GM19025 (cell line): ENCODE measurements around the gene PSG7.
"Not testable (repeated sequence)": the region's sequence is repeated elsewhere in the genome, so short reads cannot be mapped to it uniquely, and the experiment has no call there.

Source experiments
- ATAC-seq: cut with Tn5 transposase; IDR thresholded peaks from one replicate; pipeline ENCODE4 v1.9.1; 2021; ENCODE audit warnings: mild to moderate bottlenecking, low read depth, moderate library complexity; ENCODE audit not compliant: unreplicated experiment

Gene PSG7

DNA sequence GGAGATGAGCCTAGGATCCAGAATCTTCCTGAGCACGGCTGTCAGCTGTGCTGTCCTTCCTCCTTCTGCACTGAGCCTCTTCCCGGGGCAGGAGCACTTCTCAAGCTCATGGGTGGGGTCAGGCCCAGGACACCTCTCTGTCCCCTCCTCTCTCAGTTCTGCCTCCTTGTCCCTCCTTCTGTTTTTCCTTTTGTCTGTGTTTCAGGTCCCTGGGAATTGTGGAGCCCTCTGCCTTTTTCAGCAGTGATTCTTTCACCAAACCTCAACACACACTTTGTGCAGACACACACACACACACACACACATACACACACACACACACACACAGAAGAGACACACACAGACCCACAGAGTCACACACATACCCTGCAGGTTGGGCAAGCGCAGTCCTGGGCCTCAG, at the start of gene PSG7:
PSG7 (minus strand) TSS at position 101 of the 400 bp plus-strand sequence. CDS start 131 bp downstream, outside the sequence.
- not testable (repeated sequence) for ATAC-seq

DNA sequence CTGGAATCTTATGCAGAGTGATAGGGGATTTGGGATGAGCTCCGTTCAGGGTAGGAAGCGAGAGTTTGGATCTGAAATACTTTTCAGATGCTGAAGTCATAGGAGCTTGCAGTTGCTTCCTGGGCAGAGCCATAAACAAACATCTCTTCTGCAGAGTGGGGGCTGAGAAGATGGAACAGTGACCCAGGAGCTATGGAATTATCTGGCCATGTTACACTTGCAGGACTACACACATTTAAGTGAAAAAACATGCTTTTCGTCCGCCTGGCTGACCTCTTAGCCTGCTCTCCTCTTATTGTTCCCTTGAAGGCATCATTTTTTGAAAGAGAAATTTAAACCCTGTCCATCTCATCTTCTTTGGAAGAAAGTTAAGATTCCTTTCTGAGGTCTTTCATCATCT, 48.6 kb upstream of the PSG7 start:
- no peak for ATAC-seq

DNA sequence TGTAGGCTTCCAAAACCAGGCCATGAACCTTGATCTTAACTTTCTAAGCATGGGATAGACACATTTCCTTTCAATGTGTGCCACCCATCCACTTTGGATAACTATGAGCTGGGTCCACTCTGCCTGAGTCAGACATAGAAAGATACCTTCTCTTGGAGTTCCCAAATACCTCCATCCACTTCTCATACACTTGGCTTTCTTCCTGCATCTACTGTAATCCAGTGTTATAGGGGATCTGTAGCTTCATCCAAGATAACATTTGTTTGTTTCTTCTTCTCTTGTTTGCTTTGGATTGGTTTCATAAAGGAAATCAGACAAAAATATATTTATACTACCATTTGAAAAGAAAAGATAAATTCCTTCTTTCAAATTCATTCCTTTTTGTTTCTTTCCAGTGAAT, 45.1 kb upstream of the PSG7 start:
- ATAC-seq, result not testable (repeated sequence)

GRCh38 chr19:42971451-42971850, 34.4 kb upstream of the PSG7 start:
- ATAC-seq, result not testable (repeated sequence)

- no peak for ATAC-seq
These were observed 28.2 kb upstream of the PSG7 start for GRCh38 chr19:42965176-42965575.

- ATAC-seq, result no peak
These were observed 24.1 kb upstream of the PSG7 start for GRCh38 chr19:42961119-42961518.

- not testable (repeated sequence) for ATAC-seq
These were observed 15.1 kb upstream of the PSG7 start for GRCh38 chr19:42952126-42952525.

GRCh38 chr19:42951476-42951875, 14.5 kb upstream of the PSG7 start:
- ATAC-seq, result not testable (repeated sequence)

DNA sequence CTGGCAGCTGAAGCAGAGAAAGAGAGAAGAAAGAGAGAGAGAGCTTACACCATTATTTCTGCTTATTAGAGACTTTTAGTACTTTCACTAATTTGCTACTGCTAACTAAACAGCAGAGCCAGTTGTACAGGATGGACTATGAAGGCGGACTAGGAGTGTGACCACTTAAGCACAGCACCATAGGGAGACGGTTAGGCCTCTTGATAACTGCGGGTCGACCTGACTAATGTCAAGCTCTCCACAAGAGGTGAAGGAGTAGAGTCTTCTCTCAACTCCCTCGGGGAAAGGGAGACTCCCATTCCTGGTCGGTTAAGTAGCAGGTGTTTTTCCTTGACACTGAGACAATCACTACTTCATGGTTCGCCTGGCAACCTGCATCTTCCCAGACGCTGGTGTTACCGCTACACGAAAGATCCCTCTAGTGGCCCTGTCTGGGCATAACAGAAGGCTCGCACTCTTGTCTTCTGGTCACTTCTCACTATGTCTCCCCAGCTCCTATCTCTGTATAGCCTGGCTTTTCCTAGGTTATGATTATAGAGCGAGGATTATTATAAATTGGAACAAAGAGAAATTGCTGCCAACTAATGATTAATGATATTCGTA, 5.3 kb upstream of the PSG7 start:
- no peak for ATAC-seq

- not testable (repeated sequence) for ATAC-seq
These were observed 2.3 kb downstream of the PSG7 start for GRCh38 chr19:42934726-42935125.

DNA sequence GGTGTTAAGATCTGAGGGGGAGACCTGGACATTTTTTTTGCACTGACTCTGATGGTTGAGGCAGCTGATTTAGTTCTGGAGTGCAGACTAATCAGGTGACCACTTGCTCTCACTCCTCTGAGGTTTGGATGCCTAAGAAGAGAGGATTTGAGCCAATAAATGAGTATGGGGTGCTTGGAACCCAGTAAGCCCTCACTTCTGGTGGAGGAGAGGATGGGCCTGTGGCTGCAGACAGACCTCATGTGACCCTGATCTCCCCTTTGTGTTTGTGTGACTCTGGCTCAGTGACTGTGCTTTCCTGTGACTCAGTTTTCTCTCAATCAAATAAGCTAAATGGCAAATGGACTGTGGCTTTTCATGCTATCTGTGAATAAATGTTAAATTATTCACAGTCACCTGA, 2.8 kb downstream of the PSG7 start:
- not testable (repeated sequence) for ATAC-seq

- ATAC-seq, result not testable (repeated sequence)
These were observed 3.6 kb downstream of the PSG7 start for GRCh38 chr19:42933412-42933811.

- ATAC-seq, result not testable (repeated sequence)
These were observed 4.4 kb downstream of the PSG7 start for GRCh38 chr19:42932485-42933101.

DNA sequence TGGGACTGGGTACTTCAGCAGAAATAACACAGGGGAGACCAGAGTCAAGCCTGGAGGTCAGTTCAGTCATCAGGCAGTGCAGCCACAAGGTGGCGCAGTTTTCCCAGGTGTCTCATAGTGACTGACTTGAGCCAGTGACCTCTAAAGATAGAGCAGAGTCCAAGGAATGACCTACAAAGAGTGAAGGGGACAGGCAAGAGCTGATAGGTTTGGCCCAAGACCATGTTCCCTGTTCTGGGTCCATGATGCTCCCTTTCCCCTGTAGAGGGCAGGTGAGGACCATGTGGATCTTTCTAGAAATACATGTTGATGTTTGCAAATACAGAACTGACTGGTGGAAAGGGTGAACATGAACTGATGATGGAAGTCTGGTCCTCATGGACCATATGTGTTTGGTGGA, 6.8 kb downstream of the PSG7 start:
- ATAC-seq, result not testable (repeated sequence)

GRCh38 chr19:42928896-42929295, 8.1 kb downstream of the PSG7 start:
- no peak for ATAC-seq

DNA sequence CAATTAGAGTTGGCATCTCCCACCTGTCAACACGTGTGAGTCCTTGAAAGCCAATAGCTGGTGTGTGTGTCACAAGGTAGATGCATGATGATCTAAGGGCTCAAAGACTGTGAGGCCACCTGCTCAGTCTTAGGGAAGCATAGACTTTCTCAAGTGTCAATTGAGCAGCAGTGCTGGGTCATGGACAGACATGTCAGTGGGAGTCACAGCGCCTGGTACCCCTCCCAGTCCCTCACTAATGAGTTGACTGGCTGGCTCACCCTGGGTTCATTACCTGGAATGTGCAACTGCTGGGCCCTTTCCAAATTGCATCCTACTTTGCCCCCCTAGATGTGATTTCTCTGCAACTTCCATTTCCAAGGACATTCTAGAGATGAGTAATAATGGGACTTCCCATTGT, 10.2 kb downstream of the PSG7 start:
- ATAC-seq, result no peak

DNA sequence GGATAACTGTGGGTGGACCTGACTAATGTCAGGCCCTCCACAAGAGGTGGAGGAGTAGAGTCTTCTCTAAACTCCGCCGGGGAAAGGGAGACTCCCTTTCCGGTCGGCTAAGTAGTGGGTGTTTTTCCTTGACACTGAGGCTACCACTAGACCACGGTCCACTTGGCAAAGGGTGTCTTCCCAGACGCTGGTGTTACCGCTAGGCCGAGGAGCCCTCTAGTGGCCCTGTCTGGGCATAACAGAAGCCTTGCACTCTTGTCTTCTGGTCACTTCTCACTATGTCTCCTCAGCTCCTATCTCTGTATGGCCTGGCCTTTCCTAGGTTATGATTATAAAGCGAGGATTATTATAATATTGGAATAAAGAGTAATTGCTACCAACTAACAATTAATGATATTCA, 13.9 kb downstream of the PSG7 start:
- not testable (repeated sequence) for ATAC-seq

- ATAC-seq, result not testable (repeated sequence)
These were observed 16.0 kb downstream of the PSG7 start for GRCh38 chr19:42920971-42921370.

DNA sequence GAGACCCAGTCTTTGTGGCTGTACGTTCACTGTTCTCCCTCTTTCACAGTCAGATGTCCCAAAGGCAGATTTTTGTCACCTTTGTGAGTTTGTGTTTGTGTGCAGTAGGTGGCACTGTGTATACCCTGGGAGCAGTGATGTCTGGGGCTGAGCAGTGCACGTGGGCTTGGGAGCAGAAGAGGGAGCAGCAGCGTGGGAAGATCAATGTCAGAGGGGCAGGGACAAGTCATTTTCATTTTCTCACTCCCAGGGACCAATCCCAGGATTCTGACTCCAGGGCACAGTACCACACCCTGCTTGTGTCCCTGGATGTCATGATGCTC, 17.3 kb downstream of the PSG7 start:
- no peak for ATAC-seq

DNA sequence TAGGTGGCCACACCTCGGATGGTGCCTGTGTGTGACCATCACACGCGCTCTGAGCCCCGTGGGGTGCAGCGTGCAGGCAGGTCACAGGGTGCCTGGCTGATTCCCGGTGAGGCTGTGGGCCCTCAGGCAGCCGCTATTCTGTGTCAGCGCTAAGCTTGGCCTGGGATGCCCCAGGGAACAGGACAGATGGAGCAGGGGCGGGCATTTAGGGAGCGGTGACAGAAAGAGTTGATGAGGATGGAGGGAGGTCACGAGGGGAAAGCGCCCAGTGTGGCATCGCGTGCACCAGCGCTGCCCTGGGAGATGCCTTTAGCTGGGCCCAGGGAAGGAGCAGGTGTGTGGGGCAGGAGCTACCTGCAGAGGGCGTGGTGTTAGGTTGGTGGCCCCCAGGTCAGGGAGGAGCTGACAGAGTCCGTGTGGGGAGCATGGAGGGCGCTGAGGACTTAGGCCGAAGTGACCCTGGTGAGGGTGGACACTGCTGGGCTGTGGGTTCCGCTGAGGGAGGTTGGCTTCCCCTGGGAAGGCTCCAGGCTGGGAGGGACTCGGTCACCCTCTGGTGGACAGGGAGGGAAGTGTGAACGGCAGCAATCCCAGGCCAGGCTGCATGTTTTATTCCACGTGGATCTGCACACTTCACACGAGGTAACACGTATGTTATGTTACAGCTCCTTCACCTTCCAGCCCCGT, 17.8 kb downstream of the PSG7 start:
- ATAC-seq, result not testable (repeated sequence)

DNA sequence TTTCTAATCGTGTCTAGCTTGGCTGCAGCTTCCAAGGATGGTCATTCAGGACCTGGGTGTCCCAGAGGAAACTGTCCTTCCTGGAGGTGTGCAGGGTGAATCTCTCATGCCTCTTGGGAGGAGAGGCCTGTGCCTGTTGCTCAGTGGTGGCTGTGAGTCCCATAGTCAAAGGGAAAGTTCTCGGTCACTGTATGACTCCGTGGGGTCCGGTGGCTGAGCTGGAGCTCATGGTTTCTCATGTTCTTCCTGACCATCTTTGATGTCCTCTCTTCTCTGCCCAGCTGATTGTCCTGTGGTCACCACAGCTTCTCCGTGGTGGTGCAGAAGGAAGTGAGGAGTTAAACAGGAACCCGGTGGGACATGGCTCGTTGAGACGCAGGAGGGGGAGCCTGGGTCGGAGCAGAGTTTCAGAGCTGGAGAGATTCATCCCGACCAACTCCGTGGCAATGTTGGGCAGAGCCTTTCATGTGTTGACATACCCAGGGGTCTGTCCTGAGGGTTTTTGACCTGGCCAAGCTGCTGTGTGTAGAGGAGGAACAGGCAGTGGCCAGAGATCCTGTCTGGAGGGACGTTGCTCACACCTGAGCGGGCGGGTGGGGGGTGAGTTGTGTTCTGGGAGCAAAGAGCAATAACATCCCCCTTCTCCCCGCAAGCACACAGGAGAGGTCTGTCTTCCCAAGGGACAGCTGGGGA, 18.5 kb downstream of the PSG7 start:
- not testable (repeated sequence) for ATAC-seq
